HL-60 (cell line): ENCODE data around the gene TMEM242.

ENCODE experiments used
- DNase-seq, 2 experiments: peaks; one replicate each; pipeline ENCODE4 v3.0.0-alpha.2; 2010 to 2020; ENCODE audit warnings: low read depth in 1 of 2, low spot score in 1 of 2
- H3K27ac ChIP-seq: fragments of 250-450 bp; sonication (Bioruptor Pico); replicated peaks from 2 replicates; pipeline ENCODE4 v1.5.1; 2020; ENCODE audit warnings: mild to moderate bottlenecking, moderate library complexity
- H3K27me3 ChIP-seq: fragments of 250-450 bp; sonication (Bioruptor Pico); 2 replicates; pipeline ENCODE4 v1.5.1; 2021; ENCODE audit warnings: mild to moderate bottlenecking, moderate library complexity; ENCODE audit not compliant: insufficient read depth, poor library complexity, severe bottlenecking
- H3K4me3 ChIP-seq: replicated peaks from 2 replicates; pipeline ENCODE4 v1.5.1; 2011; ENCODE audit warnings: mild to moderate bottlenecking, control low read depth, low read length; ENCODE audit not compliant: insufficient read depth
- CTCF ChIP-seq: IDR thresholded peaks from one replicate; pipeline ENCODE4 v1.5.1; 2011; ENCODE audit warnings: low read length, control low read depth, inconsistent platforms; ENCODE audit not compliant: insufficient read depth
- GABPA ChIP-seq: IDR thresholded peaks from 2 replicates; pipeline ENCODE4 v1.6.1; 2012; ENCODE audit warnings: low read depth
- POLR2AphosphoS5 ChIP-seq: IDR thresholded peaks from 2 replicates; pipeline ENCODE4 v1.6.1; 2012; ENCODE audit warnings: low read depth
- REST ChIP-seq: IDR thresholded peaks from 2 replicates; pipeline ENCODE4 v1.6.1; 2012; ENCODE audit warnings: low read depth; ENCODE audit not compliant: insufficient replicate concordance
- SPI1 ChIP-seq: IDR thresholded peaks from 2 replicates; pipeline ENCODE4 v1.6.1; 2012; ENCODE audit warnings: low read depth, mild to moderate bottlenecking, borderline replicate concordance

Gene TMEM242

GRCh38 chr6:157322792-157323254 lies 496 bp downstream of the TMEM242 start:
- no peak for TF ChIP-seq POLR2AphosphoS5
- no peak for TF ChIP-seq SPI1
- no peak for TF ChIP-seq GABPA
- no peak for TF ChIP-seq CTCF
- no peak for TF ChIP-seq REST
- Histone ChIP-seq H3K4me3 (peak overlapping the region; percentile 56), H3K27ac (peak overlapping the region; percentile 84), H3K27me3 (no peaks in the 10 kb centered on the region)
- peak in 1 of 2 experiments; percentile 86 for DNase-seq

GRCh38 chr6:157316871-157317814 lies 6.2 kb downstream of the TMEM242 start:
- Histone ChIP-seq H3K4me3 (no peak overlapping the region), H3K27ac (no peak overlapping the region; the same call in 1 of the 2 replicates), H3K27me3 (no peaks in the 10 kb centered on the region)
- TF ChIP-seq POLR2AphosphoS5 (no peak), REST (no peak), CTCF (no peak), SPI1 (no peak; the same call in 1 of the 2 replicates), GABPA (no peak)
- peak; percentile 53 to 85 for DNase-seq

- DNase-seq: peak in 1 of 2 experiments; percentile 41
- Histone ChIP-seq H3K27ac (no peak overlapping the region), H3K27me3 (no peaks in the 10 kb centered on the region), H3K4me3 (no peak overlapping the region)
- peak; percentile 76 for TF ChIP-seq CTCF
- TF ChIP-seq SPI1: peak; percentile 23; the same call in 1 of the 2 replicates
- no peak for TF ChIP-seq REST
Measured at GRCh38 chr6:157314705-157315321, 8.5 kb downstream of the TMEM242 start.
